AG09309 (cell line): ENCODE results near the gene OPRL1.

Experiments used
- DNase-seq: peaks from one replicate; pipeline ENCODE4 v3.0.0-alpha.2; 2010; ENCODE audit warnings: low read depth
- H3K4me3 ChIP-seq: 2 replicates; pipeline ENCODE4 v1.5.1; 2011; ENCODE audit warnings: mild to moderate bottlenecking, low read depth, low read length, moderate library complexity; ENCODE audit not compliant: control insufficient read depth
- TF ChIP-seq, protein P1 (sequence below): IDR thresholded peaks from 2 replicates; pipeline ENCODE4 v1.5.1; 2011; ENCODE audit warnings: mild to moderate bottlenecking, low read depth, low read length, inconsistent platforms; ENCODE audit not compliant: insufficient read depth, control insufficient read depth; ENCODE audit errors: missing control alignments

The OPRL1 gene

GRCh38 chr20:64071341-64072332 lies 8.2 kb upstream of the OPRL1 start:
- no peak for DNase-seq
- TF ChIP-seq, protein P1, sequence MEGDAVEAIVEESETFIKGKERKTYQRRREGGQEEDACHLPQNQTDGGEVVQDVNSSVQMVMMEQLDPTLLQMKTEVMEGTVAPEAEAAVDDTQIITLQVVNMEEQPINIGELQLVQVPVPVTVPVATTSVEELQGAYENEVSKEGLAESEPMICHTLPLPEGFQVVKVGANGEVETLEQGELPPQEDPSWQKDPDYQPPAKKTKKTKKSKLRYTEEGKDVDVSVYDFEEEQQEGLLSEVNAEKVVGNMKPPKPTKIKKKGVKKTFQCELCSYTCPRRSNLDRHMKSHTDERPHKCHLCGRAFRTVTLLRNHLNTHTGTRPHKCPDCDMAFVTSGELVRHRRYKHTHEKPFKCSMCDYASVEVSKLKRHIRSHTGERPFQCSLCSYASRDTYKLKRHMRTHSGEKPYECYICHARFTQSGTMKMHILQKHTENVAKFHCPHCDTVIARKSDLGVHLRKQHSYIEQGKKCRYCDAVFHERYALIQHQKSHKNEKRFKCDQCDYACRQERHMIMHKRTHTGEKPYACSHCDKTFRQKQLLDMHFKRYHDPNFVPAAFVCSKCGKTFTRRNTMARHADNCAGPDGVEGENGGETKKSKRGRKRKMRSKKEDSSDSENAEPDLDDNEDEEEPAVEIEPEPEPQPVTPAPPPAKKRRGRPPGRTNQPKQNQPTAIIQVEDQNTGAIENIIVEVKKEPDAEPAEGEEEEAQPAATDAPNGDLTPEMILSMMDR = no peak
- no peak overlapping the region for H3K4me3 ChIP-seq

GRCh38 chr20:64072498-64073063 lies 7.3 kb upstream of the OPRL1 start:
- no peak for DNase-seq
- TF ChIP-seq, protein P1 = no peak
- no peak overlapping the region for H3K4me3 ChIP-seq

GRCh38 chr20:64073476-64074183 lies 6.3 kb upstream of the OPRL1 start:
- H3K4me3 ChIP-seq = no peak overlapping the region
- TF ChIP-seq, protein P1 = no peak
- DNase-seq = no peak

- no peak for DNase-seq
- no peak overlapping the region for H3K4me3 ChIP-seq
- TF ChIP-seq, protein P1 = no peak
Measured at GRCh38 chr20:64074184-64074789, 5.6 kb upstream of the OPRL1 start.

GRCh38 chr20:64074963-64075362 lies 4.9 kb upstream of the OPRL1 start:
- H3K4me3 ChIP-seq = no peak overlapping the region
- TF ChIP-seq, protein P1 = no peak
- no peak for DNase-seq

GRCh38 chr20:64075556-64075955 lies 4.3 kb upstream of the OPRL1 start:
- DNase-seq = no peak
- no peak overlapping the region for H3K4me3 ChIP-seq
- TF ChIP-seq, protein P1 = no peak
